CD14-positive monocyte (primary cell): ENCODE data around the gene JUP. TPM values are rescaled to one million over a fixed set of nuclear protein-coding genes. Genes with fewer than 3 reads are reported as not detected.

Experiments used
- DNase-seq, 3 donors: peaks; one replicate each; pipeline ENCODE4 v3.0.0-alpha.2; 2011 to 2022
- H2AFZ ChIP-seq: 2 replicates; pipeline ENCODE4 v1.6.0; 2012; ENCODE audit warnings: mild to moderate bottlenecking, low read depth, low read length, inconsistent platforms; ENCODE audit not compliant: insufficient read depth, poor library complexity, severe bottlenecking
- H3K27ac ChIP-seq, 2 donors: 1 replicate in 1 of 2; 2 replicates in 1 of 2; pipeline ENCODE4 v1.5.1; 2012 to 2013; ENCODE audit warnings: low read length in 2 of 2, control low read depth in 1 of 2, inconsistent platforms in 1 of 2, low read depth in 1 of 2, mild to moderate bottlenecking in 1 of 2
- H3K27me3 ChIP-seq, 2 donors: one replicate each; pipeline versions ENCODE4 v1.6.0 to v1.6.1; 2011 to 2013; ENCODE audit warnings: low read length in 2 of 2; ENCODE audit not compliant: control insufficient read depth in 2 of 2, insufficient read depth in 2 of 2
- H3K36me3 ChIP-seq, 2 donors: replicated peaks in 1 of 2; 1 replicate in 1 of 2; 2 replicates in 1 of 2; pipeline versions ENCODE4 v1.5.1 to v1.6.1; 2012 to 2013; ENCODE audit warnings: low read length in 2 of 2, control low read depth in 1 of 2, inconsistent platforms in 1 of 2, mild to moderate bottlenecking in 1 of 2; ENCODE audit not compliant: insufficient read depth in 2 of 2, control insufficient read depth in 1 of 2
- H3K4me1 ChIP-seq, 2 donors: 1 replicate in 1 of 2; 2 replicates in 1 of 2; pipeline versions ENCODE4 v1.5.1 to v1.6.1; 2012 to 2013; ENCODE audit warnings: low read length in 2 of 2, control low read depth in 1 of 2, inconsistent platforms in 1 of 2, mild to moderate bottlenecking in 1 of 2, moderate library complexity in 1 of 2; ENCODE audit not compliant: insufficient read depth in 2 of 2, control insufficient read depth in 1 of 2
- H3K4me2 ChIP-seq: replicated peaks from 2 replicates; pipeline ENCODE3; 2012; ENCODE audit warnings: low read length, moderate library complexity, mild to moderate bottlenecking; ENCODE audit not compliant: poor library complexity, severe bottlenecking; ENCODE audit errors: extremely low read depth
- H3K4me3 ChIP-seq, 3 experiments: fragments of 200-600 bp in 1 of 3; sonication (generic) in 1 of 3; replicated peaks in 1 of 3; 1 replicate in 2 of 3; 2 replicates in 1 of 3; pipeline ENCODE4 v1.5.1; 2011 to 2013; ENCODE audit warnings: low read length in 3 of 3, mild to moderate bottlenecking in 3 of 3, control low read depth in 2 of 3, low read depth in 2 of 3, inconsistent platforms in 1 of 3, moderate library complexity in 1 of 3
- H3K79me2 ChIP-seq: 2 replicates; pipeline ENCODE4 v1.6.0; 2012; ENCODE audit warnings: mild to moderate bottlenecking, control low read depth, inconsistent platforms, low read length, moderate library complexity; ENCODE audit not compliant: insufficient read depth
- H3K9ac ChIP-seq: 2 replicates; pipeline ENCODE4 v1.6.0; 2017; ENCODE audit warnings: low read length, mild to moderate bottlenecking; ENCODE audit not compliant: insufficient read depth, poor library complexity, severe bottlenecking
- H3K9me3 ChIP-seq, 2 donors: replicated peaks in 1 of 2; 1 replicate in 1 of 2; 2 replicates in 1 of 2; pipeline versions ENCODE4 v1.5.1 to v1.6.1; 2012 to 2013; ENCODE audit warnings: low read length in 2 of 2, control low read depth in 1 of 2; ENCODE audit not compliant: control insufficient read depth in 1 of 2, insufficient read depth in 1 of 2
- H4K20me1 ChIP-seq: 2 replicates; pipeline ENCODE4 v1.6.0; 2012; ENCODE audit warnings: mild to moderate bottlenecking, low read length, control low read depth, moderate library complexity; ENCODE audit not compliant: insufficient read depth
- H3K27ac Mint-ChIP-seq, 7 donors: one replicate each; pipeline ENCODE4 v1.8.0; 2020; ENCODE audit warnings: mild to moderate bottlenecking in 7 of 7, mixed read lengths in 7 of 7, moderate library complexity in 6 of 7, inconsistent platforms in 2 of 7
- H3K27me3 Mint-ChIP-seq, 3 donors: one replicate each; pipeline ENCODE4 v1.8.0; 2021 to 2022; ENCODE audit warnings: low read depth in 3 of 3, mild to moderate bottlenecking in 3 of 3, mixed read lengths in 3 of 3, moderate library complexity in 3 of 3, inconsistent platforms in 1 of 3
- H3K36me3 Mint-ChIP-seq, 2 donors: one replicate each; pipeline ENCODE4 v1.8.0; 2020; ENCODE audit warnings: mixed read lengths in 2 of 2, inconsistent platforms in 1 of 2, mild to moderate bottlenecking in 1 of 2
- H3K4me1 Mint-ChIP-seq: one replicate; pipeline ENCODE4 v1.8.0; 2020; ENCODE audit warnings: mild to moderate bottlenecking, mixed read lengths
- H3K4me3 Mint-ChIP-seq, 2 donors: one replicate each; pipeline ENCODE4 v1.8.0; 2020; ENCODE audit warnings: mild to moderate bottlenecking in 2 of 2, mixed read lengths in 2 of 2, moderate library complexity in 1 of 2
- H3K9me3 Mint-ChIP-seq, 7 donors: one replicate each; pipeline ENCODE4 v1.8.0; 2020 to 2022; ENCODE audit warnings: mixed read lengths in 7 of 7, mild to moderate bottlenecking in 6 of 7, moderate library complexity in 6 of 7, inconsistent platforms in 2 of 7
- WGBS: methylation state at CpG from one replicate; pipeline ENCODE4 v1.1.5; 2013; ENCODE audit warnings: missing lambda C conversion rate; ENCODE audit not compliant: insufficient coverage; 5-methylcytosine and 5-hydroxymethylcytosine counted together
- intact Hi-C, 2 donors: fragments of 100-400 bp; cut with micrococcal nuclease; formaldehyde crosslinking; loops; one replicate each; pipeline versions ENCODE4 v1.15.0 to v1.15.1; 2023
- polyA plus RNA-seq, 3 donors: library from polyadenylated mRNA; depleted of rRNA in 1 of 3; unstranded in 2 of 3; stranded (reverse) in 1 of 3; fragments of 300-500 nt in 2 of 3; fragments of >200 nt in 1 of 3; fragmentation: Illumina TruSeq in 2 of 3; gene quantifications; 1 replicate in 2 of 3; 2 replicates in 1 of 3; pipeline ENCODE4 v1.2.3, GENCODE V29; 2012 to 2021
- TF ChIP-seq, protein P1 (sequence below): fragments of 200-600 bp; IDR thresholded peaks from one replicate; pipeline ENCODE4 v1.8.0; 2022; ENCODE audit warnings: antibody characterized with exemption, mild to moderate bottlenecking

JUP gene
- polyA plus RNA-seq, 3 donors, result 14.0 to 22.1 (median 15.4) TPM

GRCh38 chr17:41806685-41807445 lies 20.4 kb upstream of the JUP start:
- Histone ChIP-seq H4K20me1 (no peaks in the 10 kb centered on the region), H3K4me1 (peaks cover 12 to 21% of the 10 kb centered on the region in 2 donors), H3K27me3 (peaks cover 0 to 21% of the 10 kb centered on the region in 2 donors), H3K36me3 (no peaks in the 10 kb centered on the region), H3K4me2 (no peak overlapping the region), H2AFZ (no peak overlapping the region), H3K4me3 (no peak overlapping the region), H3K79me2 (no peaks in the 10 kb centered on the region), H3K9me3 (no peaks in the 10 kb centered on the region), H3K9ac (no peak overlapping the region), H3K27ac (no peak overlapping the region)
- H3K36me3 Mint-ChIP-seq, result no peaks in the 10 kb centered on the region
- no peak for DNase-seq
- peaks cover 21 to 31% (median 23%) of the 10 kb centered on the region in 3 donors for H3K27me3 Mint-ChIP-seq
- no peak overlapping the region for H3K4me3 Mint-ChIP-seq
- intact Hi-C loops, result no loop called here
- 96% methylated on average over 6 of the region's 8 CpGs for WGBS
- H3K27ac Mint-ChIP-seq, result no peak overlapping the region
- peaks cover 12% of the 10 kb centered on the region for H3K4me1 Mint-ChIP-seq
- H3K9me3 Mint-ChIP-seq, result peaks cover 0 to 6% (median 0%) of the 10 kb centered on the region in 7 donors
- TF ChIP-seq, protein P1, sequence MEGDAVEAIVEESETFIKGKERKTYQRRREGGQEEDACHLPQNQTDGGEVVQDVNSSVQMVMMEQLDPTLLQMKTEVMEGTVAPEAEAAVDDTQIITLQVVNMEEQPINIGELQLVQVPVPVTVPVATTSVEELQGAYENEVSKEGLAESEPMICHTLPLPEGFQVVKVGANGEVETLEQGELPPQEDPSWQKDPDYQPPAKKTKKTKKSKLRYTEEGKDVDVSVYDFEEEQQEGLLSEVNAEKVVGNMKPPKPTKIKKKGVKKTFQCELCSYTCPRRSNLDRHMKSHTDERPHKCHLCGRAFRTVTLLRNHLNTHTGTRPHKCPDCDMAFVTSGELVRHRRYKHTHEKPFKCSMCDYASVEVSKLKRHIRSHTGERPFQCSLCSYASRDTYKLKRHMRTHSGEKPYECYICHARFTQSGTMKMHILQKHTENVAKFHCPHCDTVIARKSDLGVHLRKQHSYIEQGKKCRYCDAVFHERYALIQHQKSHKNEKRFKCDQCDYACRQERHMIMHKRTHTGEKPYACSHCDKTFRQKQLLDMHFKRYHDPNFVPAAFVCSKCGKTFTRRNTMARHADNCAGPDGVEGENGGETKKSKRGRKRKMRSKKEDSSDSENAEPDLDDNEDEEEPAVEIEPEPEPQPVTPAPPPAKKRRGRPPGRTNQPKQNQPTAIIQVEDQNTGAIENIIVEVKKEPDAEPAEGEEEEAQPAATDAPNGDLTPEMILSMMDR, result no peak

DNA sequence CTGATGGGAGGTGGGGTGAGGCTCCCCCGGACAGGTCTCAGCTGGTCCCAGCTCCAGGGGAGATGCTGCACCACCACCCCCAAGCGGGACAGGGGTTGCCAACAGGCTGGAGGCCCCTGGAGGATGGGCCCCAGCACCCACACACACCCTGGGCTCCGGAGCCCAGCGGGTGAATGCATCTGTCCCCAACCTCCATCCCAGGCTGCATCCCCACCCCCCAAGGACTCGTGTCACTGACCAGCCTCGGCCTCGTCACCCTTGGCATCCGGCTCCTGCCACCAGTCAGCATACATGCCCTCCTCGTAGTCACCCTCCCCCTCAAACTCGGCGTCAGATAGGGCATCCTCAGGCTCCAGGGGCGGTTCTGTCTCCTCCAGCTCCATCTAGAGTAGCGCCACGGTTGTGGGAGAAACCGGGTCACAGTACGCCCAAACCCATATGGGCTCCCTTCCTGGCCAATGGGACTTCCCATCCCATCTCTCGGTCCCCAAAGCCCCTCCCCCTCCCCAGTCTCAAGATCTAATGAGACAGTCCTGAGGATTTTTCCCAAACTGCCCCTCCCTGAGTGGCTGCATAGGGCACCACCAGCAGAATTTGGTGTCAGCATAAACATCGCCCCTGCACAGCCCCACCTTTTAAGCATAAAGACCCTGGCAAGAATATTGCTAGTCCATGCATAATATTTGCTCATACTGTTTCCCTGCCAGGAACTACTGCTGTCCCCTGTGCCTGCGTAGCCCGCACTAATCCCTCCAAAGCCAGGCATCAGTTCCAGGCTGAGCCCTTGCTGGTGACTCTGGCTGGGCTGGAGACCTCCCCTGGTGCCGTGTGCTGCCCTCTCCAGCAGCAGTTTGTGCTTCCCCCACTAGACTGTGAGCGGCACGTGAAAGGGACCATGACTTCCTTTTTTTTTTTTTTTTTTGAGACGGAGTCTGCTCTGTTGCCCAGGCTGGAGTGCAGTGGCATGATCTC lies 16.8 kb upstream of the JUP start:
- Mint-ChIP-seq H3K27me3 (peaks cover 3 to 9% (median 8%) of the 10 kb centered on the region in 3 donors), H3K27ac (peak overlapping the region in 2 of 7 donors; percentile 38 to 75), H3K9me3 (peaks cover 0 to 2% (median 0%) of the 10 kb centered on the region in 7 donors), H3K36me3 (no peaks in the 10 kb centered on the region), H3K4me3 (peak overlapping the region in 1 of 2 donors; percentile 77), H3K4me1 (peaks cover 10% of the 10 kb centered on the region)
- no peaks in the 10 kb centered on the region for H3K79me2 ChIP-seq
- H3K27ac ChIP-seq, result no peak overlapping the region
- peaks cover 5 to 8% of the 10 kb centered on the region in 2 donors for H3K4me1 ChIP-seq
- no peak overlapping the region for H3K9ac ChIP-seq
- H3K27me3 ChIP-seq, result no peaks in the 10 kb centered on the region
- TF ChIP-seq, protein P1, result no peak
- WGBS, result 68% methylated on average over 16 of the region's 24 CpGs
- H3K36me3 ChIP-seq, result no peaks in the 10 kb centered on the region
- H3K4me3 ChIP-seq, result no peak overlapping the region
- H3K4me2 ChIP-seq, result no peak overlapping the region
- no peaks in the 10 kb centered on the region for H4K20me1 ChIP-seq
- no peaks in the 10 kb centered on the region for H3K9me3 ChIP-seq
- intact Hi-C loops, result no loop called here
- peak; percentile 35 to 55 (median 36) for DNase-seq
- no peak overlapping the region for H2AFZ ChIP-seq
